OCI-LY3 (cell line): ENCODE data around the gene ARMH4.

Experiments
- H2AFZ ChIP-seq: fragments of 200-600, 300-600 bp; shearing (Covaris generic); 2 replicates; pipeline ENCODE4 v1.6.0; 2014; ENCODE audit warnings: antibody characterized with exemption, low read depth, low read length
- H3K27ac ChIP-seq: fragments of 200-600, 300-600 bp; sonication (generic); 2 replicates; pipeline ENCODE4 v1.5.1; 2014; ENCODE audit warnings: mild to moderate bottlenecking, low read length, moderate library complexity, mixed read lengths
- H3K27me3 ChIP-seq: fragments of 200-600, 300-600 bp; sonication (generic); 2 replicates; pipeline ENCODE4 v1.6.1; 2014; ENCODE audit warnings: low read depth, low read length, mixed read lengths
- H3K36me3 ChIP-seq: fragments of 200-600, 300-600 bp; sonication (generic); replicated peaks from 2 replicates; pipeline ENCODE3; 2014; ENCODE audit warnings: low read depth, low read length, mixed read lengths
- H3K4me1 ChIP-seq: fragments of 300-600, 200-600 bp; sonication (generic); 2 replicates; pipeline ENCODE4 v1.6.1; 2014; ENCODE audit warnings: low read length, mixed read lengths
- H3K4me2 ChIP-seq: fragments of 200-600, 300-600 bp; sonication (generic); 2 replicates; pipeline ENCODE4 v1.6.1; 2014; ENCODE audit warnings: low read length, mixed read lengths
- H3K4me3 ChIP-seq: fragments of 300-600, 200-600 bp; sonication (generic); 2 replicates; pipeline ENCODE4 v1.5.1; 2014; ENCODE audit warnings: antibody characterized with exemption, mild to moderate bottlenecking, low read length, moderate library complexity
- H3K79me2 ChIP-seq: fragments of 300-600, 200-600 bp; shearing (Covaris generic); 2 replicates; pipeline ENCODE4 v1.6.1; 2014; ENCODE audit warnings: mild to moderate bottlenecking, low read length, mixed read lengths
- H3K9ac ChIP-seq: fragments of 300-600, 200-600 bp; shearing (Covaris generic); 2 replicates; pipeline ENCODE4 v1.6.0; 2014; ENCODE audit warnings: mild to moderate bottlenecking, low read length, moderate library complexity
- H3K9me3 ChIP-seq: fragments of 200-600, 300-600 bp; shearing (Covaris generic); 2 replicates; pipeline ENCODE4 v1.6.1; 2014; ENCODE audit warnings: low read length, mixed read lengths; ENCODE audit not compliant: insufficient read depth
- H4K20me1 ChIP-seq: fragments of 200-600, 300-600 bp; sonication (generic); 2 replicates; pipeline ENCODE4 v1.6.1; 2016; ENCODE audit warnings: low read length, mixed read lengths; ENCODE audit not compliant: insufficient read depth
- CTCF ChIP-seq: fragments of 200-600, 300-600 bp; sonication (generic); IDR thresholded peaks from 2 replicates; pipeline ENCODE4 v1.5.1; 2014; ENCODE audit warnings: antibody characterized with exemption, low read length, low read depth
- EZH2phosphoT487 ChIP-seq: fragments of 200-600 bp; shearing (Covaris generic); IDR thresholded peaks from 2 replicates; pipeline ENCODE4 v1.6.1; 2018; ENCODE audit warnings: antibody characterized with exemption, mixed run types, low read depth

ARMH4 gene

GRCh38 chr14:58199726-58200479 lies 47.9 kb upstream of the ARMH4 start, which contains the start of gene ACTR10:
TSS of gene ACTR10 (plus strand) at chr14:58200149. CDS start at chr14:58200218, 69 bp downstream.
- peak within 1 kb of the TSS; percentile 97 for H3K4me3 ChIP-seq
- H3K9ac ChIP-seq: peak within 1 kb of the TSS; percentile 87
- no peaks in the 10 kb centered on the region for H4K20me1 ChIP-seq
- no peaks in the 10 kb centered on the region for H3K36me3 ChIP-seq
- H2AFZ ChIP-seq: peak within 1 kb of the TSS; percentile 79
- H3K79me2 ChIP-seq: peaks cover 24% of the 10 kb centered on the region
- no peaks in the 10 kb centered on the region for H3K27me3 ChIP-seq
- H3K9me3 ChIP-seq: no peaks in the 10 kb centered on the region
- TF ChIP-seq CTCF (no peak), EZH2phosphoT487 (no peak)
- peak within 1 kb of the TSS; percentile 79 for H3K4me2 ChIP-seq
- peaks cover 4% of the 10 kb centered on the region for H3K4me1 ChIP-seq
- peak within 1 kb of the TSS; percentile 61 for H3K27ac ChIP-seq

DNA sequence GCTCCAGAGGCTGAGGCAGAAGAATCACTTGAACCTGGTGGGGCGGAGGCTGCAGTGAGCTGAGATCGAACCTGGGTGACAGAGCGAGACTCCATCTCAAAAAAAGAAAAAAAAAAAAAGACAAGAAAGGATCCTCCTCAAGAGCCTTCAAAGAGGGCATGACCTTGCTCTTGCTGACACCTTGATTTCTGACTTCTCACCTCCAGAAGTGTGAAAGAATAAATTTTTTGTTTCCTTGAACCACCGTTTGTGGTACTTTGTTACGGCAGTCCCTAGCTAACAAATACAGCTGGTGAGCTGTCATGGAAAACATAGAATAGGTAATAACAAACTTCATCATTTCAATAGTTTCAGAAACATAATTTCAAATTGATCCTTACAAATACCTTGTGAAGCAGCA lies 46.1 kb upstream of the ARMH4 start:
- Histone ChIP-seq H3K4me3 (no peak overlapping the region), H3K79me2 (peaks cover 24% of the 10 kb centered on the region), H2AFZ (no peak overlapping the region), H3K27me3 (no peaks in the 10 kb centered on the region), H4K20me1 (no peaks in the 10 kb centered on the region), H3K9me3 (no peaks in the 10 kb centered on the region), H3K27ac (no peak overlapping the region), H3K4me1 (peaks cover 4% of the 10 kb centered on the region), H3K4me2 (no peak overlapping the region), H3K36me3 (no peaks in the 10 kb centered on the region), H3K9ac (no peak overlapping the region)
- TF ChIP-seq CTCF: no peak
- no peak for TF ChIP-seq EZH2phosphoT487

- TF ChIP-seq CTCF: no peak
- no peak for TF ChIP-seq EZH2phosphoT487
- no peak overlapping the region for H3K27ac ChIP-seq
These were observed 44.2 kb upstream of the ARMH4 start for GRCh38 chr14:58196198-58196597.

DNA sequence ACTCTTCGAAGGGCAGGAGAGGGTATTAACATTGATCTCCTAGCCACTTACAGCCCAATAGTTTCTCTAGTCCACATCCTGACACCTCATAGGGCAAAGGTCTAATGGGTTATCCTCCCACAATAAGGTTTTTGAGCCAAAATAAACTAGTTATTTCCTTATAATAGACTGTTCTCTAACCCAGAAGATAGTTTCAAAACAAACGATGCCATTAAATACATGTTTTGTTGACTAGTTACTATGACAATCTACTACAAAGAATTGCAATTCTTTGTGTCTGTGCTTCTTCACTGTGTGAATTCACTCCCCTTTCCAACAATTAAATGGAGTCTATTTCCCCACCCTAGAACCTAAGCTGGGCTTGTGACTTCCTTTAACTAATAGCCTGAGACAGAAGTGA lies 41.5 kb upstream of the ARMH4 start:
- Histone ChIP-seq H3K36me3 (no peaks in the 10 kb centered on the region), H3K9ac (no peak overlapping the region), H3K27me3 (no peaks in the 10 kb centered on the region), H3K79me2 (no peaks in the 10 kb centered on the region), H2AFZ (no peak overlapping the region), H4K20me1 (no peaks in the 10 kb centered on the region), H3K4me3 (no peak overlapping the region), H3K9me3 (no peaks in the 10 kb centered on the region), H3K4me1 (no peaks in the 10 kb centered on the region), H3K4me2 (no peak overlapping the region), H3K27ac (no peak overlapping the region)
- TF ChIP-seq EZH2phosphoT487 (no peak), CTCF (no peak)

More at GRCh38 chr14:58196198-58196597, 44.2 kb upstream of the ARMH4 start:
- H3K4me1 ChIP-seq: peaks cover under 1% of the 10 kb centered on the region
- H3K4me2 ChIP-seq: no peak overlapping the region
- H2AFZ ChIP-seq: no peak overlapping the region
- peaks cover 12% of the 10 kb centered on the region for H3K79me2 ChIP-seq
- no peaks in the 10 kb centered on the region for H3K27me3 ChIP-seq
- H3K9me3 ChIP-seq: no peaks in the 10 kb centered on the region
- no peak overlapping the region for H3K9ac ChIP-seq
- H4K20me1 ChIP-seq: no peaks in the 10 kb centered on the region
- H3K4me3 ChIP-seq: no peak overlapping the region
- H3K36me3 ChIP-seq: no peaks in the 10 kb centered on the region
